Mononuclear cell (primary cell): ENCODE data around the gene COPS6. TPM values are rescaled to one million over a fixed set of nuclear protein-coding genes. Genes with fewer than 3 reads are reported as not detected.
A peak's percentile ranks its signal among the peaks of the same experiment; 100 is the strongest.

Source experiments
- H3K27me3 ChIP-seq: 2 replicates; pipeline ENCODE4 v1.6.0; 2011; ENCODE audit warnings: low read length, control low read depth; ENCODE audit not compliant: insufficient read depth
- H3K4me1 ChIP-seq: 2 replicates; pipeline ENCODE4 v1.5.1; 2011; ENCODE audit warnings: mild to moderate bottlenecking, low read length, control low read depth; ENCODE audit not compliant: insufficient read depth
- H3K4me3 ChIP-seq: 2 replicates; pipeline ENCODE4 v1.5.1; 2011; ENCODE audit warnings: mild to moderate bottlenecking, low read length, moderate library complexity
- H3K9me3 ChIP-seq: 2 replicates; pipeline ENCODE4 v1.5.1; 2011; ENCODE audit warnings: low read depth, mild to moderate bottlenecking, control low read depth, low read length
- total RNA-seq: library from RNA; depleted of rRNA; stranded (reverse); fragments of >200 nt; gene quantifications from one replicate; pipeline ENCODE4 v1.2.3, GENCODE V29; 2012

The COPS6 gene
- total RNA-seq, 1 donor = 18.4 TPM

DNA sequence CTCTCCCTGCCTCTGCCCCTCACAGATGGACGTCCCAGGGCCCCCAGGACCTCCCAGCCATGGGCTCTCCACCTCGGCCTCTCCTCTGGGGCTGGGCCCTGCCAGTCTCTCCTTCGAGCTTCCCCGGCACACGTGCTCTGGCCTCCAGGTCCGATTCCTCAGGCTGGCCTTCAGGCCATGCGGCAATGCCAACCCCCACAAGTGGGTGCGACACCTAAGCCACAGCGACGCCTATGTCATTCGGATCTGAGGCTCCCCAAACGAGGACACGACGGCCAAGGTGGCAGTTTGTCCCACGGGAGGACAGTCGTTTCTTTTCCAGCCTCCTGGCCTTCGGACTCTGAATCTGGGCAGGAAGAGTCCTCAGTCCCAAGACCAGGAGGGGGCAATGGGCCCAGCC lies 17.9 kb downstream of the COPS6 start:
- H3K4me1 ChIP-seq = peaks cover 10% of the 10 kb centered on the region
- no peaks in the 10 kb centered on the region for H3K9me3 ChIP-seq
- no peak overlapping the region for H3K4me3 ChIP-seq
- no peaks in the 10 kb centered on the region for H3K27me3 ChIP-seq

GRCh38 chr7:100107125-100107737 lies 18.5 kb downstream of the COPS6 start:
- no peak overlapping the region for H3K4me3 ChIP-seq
- H3K4me1 ChIP-seq = peaks cover 5% of the 10 kb centered on the region
- no peaks in the 10 kb centered on the region for H3K9me3 ChIP-seq
- H3K27me3 ChIP-seq = no peaks in the 10 kb centered on the region

GRCh38 chr7:100107890-100108289 lies 19.1 kb downstream of the COPS6 start:
- H3K9me3 ChIP-seq = no peaks in the 10 kb centered on the region

DNA sequence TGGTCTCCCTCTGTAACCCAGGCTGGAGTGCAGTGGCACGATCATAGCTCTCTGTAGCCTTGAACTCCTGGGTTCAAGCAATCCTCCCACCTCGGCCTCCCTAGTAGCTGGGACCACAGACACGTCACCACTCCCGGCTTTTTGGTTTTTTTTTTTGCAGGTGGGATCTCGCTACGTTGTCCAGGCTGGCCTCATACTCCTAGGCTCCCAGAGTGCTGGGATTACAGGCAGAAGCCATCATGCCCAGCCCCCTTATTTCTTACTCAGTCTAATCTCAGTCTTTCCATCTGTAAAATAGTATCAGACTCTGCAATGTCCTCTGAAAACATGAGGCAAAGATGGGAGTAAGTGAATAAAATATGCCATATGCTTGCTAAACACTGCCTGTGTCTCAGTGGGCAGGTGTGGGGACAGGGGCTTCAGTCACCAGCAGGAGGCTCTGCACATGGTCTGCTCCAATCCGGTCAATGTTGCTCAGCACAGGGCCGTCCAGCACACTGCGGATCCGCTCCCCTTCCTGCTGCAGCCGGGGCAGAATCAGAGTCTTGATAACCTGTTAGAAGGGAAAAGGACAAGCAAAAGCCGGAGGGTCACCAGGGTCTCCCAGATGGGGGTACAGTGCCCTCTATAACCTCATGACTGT lies 20.9 kb downstream of the COPS6 start:
- H3K9me3 ChIP-seq = no peaks in the 10 kb centered on the region
- no peaks in the 10 kb centered on the region for H3K27me3 ChIP-seq
- no peak overlapping the region for H3K4me3 ChIP-seq
- no peaks in the 10 kb centered on the region for H3K4me1 ChIP-seq

More at GRCh38 chr7:100107890-100108289, 19.1 kb downstream of the COPS6 start:
- Histone ChIP-seq H3K4me3 (no peak overlapping the region), H3K27me3 (no peaks in the 10 kb centered on the region), H3K4me1 (no peaks in the 10 kb centered on the region)

DNA sequence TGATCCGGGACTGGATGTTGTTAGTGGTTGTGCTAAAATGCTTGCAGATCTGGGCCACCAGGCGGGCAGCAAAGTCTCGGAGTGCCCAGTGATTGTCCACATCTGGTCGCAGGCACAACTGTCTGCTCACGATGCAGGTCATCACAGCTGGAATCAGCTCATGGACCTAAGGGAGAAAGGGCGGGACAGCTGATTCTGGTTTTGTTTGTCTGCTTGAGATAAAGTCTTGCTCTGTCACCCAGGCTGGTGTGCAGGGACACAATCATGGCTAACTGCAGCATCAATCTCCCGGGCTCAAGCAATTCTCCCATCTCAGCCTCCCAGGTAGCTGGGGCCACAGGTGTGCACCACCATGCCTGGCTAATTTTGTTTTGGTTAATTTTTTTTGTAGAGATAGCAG lies 22.4 kb downstream of the COPS6 start:
- Histone ChIP-seq H3K4me1 (no peaks in the 10 kb centered on the region), H3K4me3 (no peak overlapping the region), H3K9me3 (no peaks in the 10 kb centered on the region), H3K27me3 (no peaks in the 10 kb centered on the region)

- no peaks in the 10 kb centered on the region for H3K9me3 ChIP-seq
- no peaks in the 10 kb centered on the region for H3K27me3 ChIP-seq
- no peak overlapping the region for H3K4me3 ChIP-seq
- no peaks in the 10 kb centered on the region for H3K4me1 ChIP-seq
These were observed 23.1 kb downstream of the COPS6 start for GRCh38 chr7:100111914-100112313.

GRCh38 chr7:100115026-100115425 lies 26.3 kb downstream of the COPS6 start:
- H3K27me3 ChIP-seq = no peaks in the 10 kb centered on the region

DNA sequence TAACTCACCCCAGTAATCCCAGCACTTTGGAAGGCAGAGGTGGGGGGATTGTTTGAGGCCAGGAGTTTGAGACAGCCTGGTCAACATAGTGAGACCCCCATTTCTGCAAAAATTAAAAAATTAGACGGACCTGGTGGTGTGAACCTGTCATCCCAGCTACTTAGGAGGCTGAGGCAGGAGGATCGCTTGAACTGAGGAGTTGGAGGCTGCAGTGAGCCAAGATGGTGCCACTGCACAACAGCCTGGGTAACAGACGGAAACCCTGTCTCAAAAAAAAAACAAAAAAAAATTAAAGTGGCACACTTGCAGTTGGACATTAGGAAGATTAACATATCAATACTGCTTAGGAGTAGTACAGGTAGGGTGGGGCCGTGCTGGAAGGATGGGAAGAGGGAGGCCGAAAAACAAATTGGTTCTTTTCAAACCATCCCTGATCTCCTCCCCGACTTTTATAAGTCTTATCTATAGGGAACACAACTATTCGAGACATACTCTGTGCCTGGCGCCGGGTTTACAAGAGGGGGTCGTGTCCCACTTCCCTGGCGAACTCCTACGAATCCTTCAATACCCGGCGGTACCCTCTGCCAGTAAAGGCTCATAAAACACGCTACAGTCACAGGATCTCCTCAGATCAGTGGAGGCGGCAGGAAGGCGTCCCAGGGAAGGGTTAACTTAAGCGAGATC lies 29.8 kb downstream of the COPS6 start:
- no peaks in the 10 kb centered on the region for H3K27me3 ChIP-seq
- H3K4me1 ChIP-seq = peaks cover 34% of the 10 kb centered on the region
- H3K9me3 ChIP-seq = no peaks in the 10 kb centered on the region
- peak overlapping the region; percentile 83 for H3K4me3 ChIP-seq

More at GRCh38 chr7:100115026-100115425, 26.3 kb downstream of the COPS6 start:
- Histone ChIP-seq H3K4me3 (no peak overlapping the region), H3K4me1 (peaks cover 16% of the 10 kb centered on the region), H3K9me3 (no peaks in the 10 kb centered on the region)

GRCh38 chr7:100119072-100119969 lies 30.6 kb downstream of the COPS6 start, which contains the start of the genes CNPY4 and TAF6:
Gene CNPY4, plus strand, starts transcription at chr7:100119634. Its CDS starts 111 bp downstream, at chr7:100119745.
Gene TAF6, minus strand, starts transcription at chr7:100119358. Its CDS starts 5,149 bp downstream, at chr7:100114209.
- Histone ChIP-seq H3K4me3 (peak within 1 kb of the TSS; percentile 83), H3K4me1 (peaks cover 37% of the 10 kb centered on the region), H3K9me3 (no peaks in the 10 kb centered on the region), H3K27me3 (no peaks in the 10 kb centered on the region)

GRCh38 chr7:100119970-100120732 lies 31.4 kb downstream of the COPS6 start:
- peak overlapping the region; percentile 83 for H3K4me3 ChIP-seq
- H3K9me3 ChIP-seq = no peaks in the 10 kb centered on the region
- no peaks in the 10 kb centered on the region for H3K27me3 ChIP-seq
- H3K4me1 ChIP-seq = peaks cover 45% of the 10 kb centered on the region

DNA sequence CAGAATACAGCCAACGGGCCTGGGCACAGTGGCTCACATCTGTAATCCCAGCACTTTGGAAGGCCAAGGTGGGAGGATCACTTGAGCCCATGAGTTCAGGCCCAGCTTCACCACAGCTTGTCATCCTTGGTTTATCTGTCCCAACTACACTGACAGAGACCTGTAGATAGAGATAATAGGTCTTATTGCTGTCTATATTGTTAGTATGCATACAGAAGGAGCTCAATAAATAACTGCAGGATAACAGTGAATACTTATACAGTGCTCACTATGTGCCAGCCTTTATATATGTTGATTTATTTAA lies 31.9 kb downstream of the COPS6 start:
- H3K9me3 ChIP-seq = no peaks in the 10 kb centered on the region
- no peaks in the 10 kb centered on the region for H3K27me3 ChIP-seq
- H3K4me1 ChIP-seq = peaks cover 50% of the 10 kb centered on the region
- H3K4me3 ChIP-seq = no peak overlapping the region

GRCh38 chr7:100122067-100122466 lies 33.3 kb downstream of the COPS6 start:
- H3K9me3 ChIP-seq = no peaks in the 10 kb centered on the region
- H3K4me3 ChIP-seq = no peak overlapping the region
- H3K4me1 ChIP-seq = peaks cover 60% of the 10 kb centered on the region
- no peaks in the 10 kb centered on the region for H3K27me3 ChIP-seq

DNA sequence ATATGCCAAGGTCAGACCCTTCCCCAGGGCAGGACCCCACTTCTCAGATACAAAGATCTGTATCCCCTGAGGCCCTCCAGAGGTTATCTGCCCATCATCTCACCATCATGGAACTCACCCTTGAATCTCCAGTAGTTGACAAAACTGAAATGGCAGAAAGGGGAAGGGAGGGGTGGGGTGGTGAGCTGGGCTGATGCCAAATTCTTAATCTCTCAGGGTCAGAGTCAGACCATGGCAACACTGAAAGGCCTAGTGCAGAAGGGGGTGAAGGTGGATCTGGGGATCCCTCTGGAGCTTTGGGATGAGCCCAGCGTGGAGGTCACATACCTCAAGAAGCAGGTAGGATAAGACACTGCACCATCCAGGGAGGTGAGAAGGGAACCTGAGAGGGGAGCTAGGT lies 33.8 kb downstream of the COPS6 start:
- Histone ChIP-seq H3K4me1 (peaks cover 61% of the 10 kb centered on the region), H3K4me3 (no peak overlapping the region), H3K27me3 (no peaks in the 10 kb centered on the region), H3K9me3 (no peaks in the 10 kb centered on the region)
